NCI-H1436 treated with DMSO at 0.1 percent for 48 hours (cell line): Measurements from ENCODE around the gene IFT27.

Experiments
- DNase-seq: peaks from one replicate; lab custom pipeline; 2025; lab: John Stamatoyannopoulos, UW

IFT27 gene

GRCh38 chr22:36724836-36725235, 51.1 kb downstream of the IFT27 start:
- no peak for DNase-seq

- DNase-seq = no peak
Measured at GRCh38 chr22:36722055-36722454, 53.9 kb downstream of the IFT27 start.

GRCh38 chr22:36715647-36716046, 60.3 kb downstream of the IFT27 start:
- DNase-seq = no peak

GRCh38 chr22:36714110-36714509, 61.8 kb downstream of the IFT27 start:
- DNase-seq = no peak

GRCh38 chr22:36713436-36713835, 62.5 kb downstream of the IFT27 start:
- no peak for DNase-seq
